ENCODE results near the gene ZEB2.
A peak's percentile ranks its signal among the peaks of the same experiment; 100 is the strongest.

The ZEB2 gene

GRCh38 chr2:144526831-144527230 lies 6.9 kb upstream of the ZEB2 start:
- DNase-seq, result no peak

GRCh38 chr2:144524118-144525009 lies 4.4 kb upstream of the ZEB2 start:
- DNase-seq, result no peak

- DNase-seq, result no peak
These were observed 3.7 kb upstream of the ZEB2 start for GRCh38 chr2:144523596-144524117.

GRCh38 chr2:144522897-144523595 lies 3.1 kb upstream of the ZEB2 start:
- DNase-seq, result no peak

GRCh38 chr2:144522176-144522896 lies 2.4 kb upstream of the ZEB2 start:
- DNase-seq, result no peak

- DNase-seq, result no peak
These were observed 1.8 kb upstream of the ZEB2 start for GRCh38 chr2:144521686-144522085.

- DNase-seq, result no peak
These were observed 1.0 kb upstream of the ZEB2 start for GRCh38 chr2:144520756-144521487.

GRCh38 chr2:144519597-144519933 lies 354 bp downstream of the ZEB2 start:
- no peak for DNase-seq

GRCh38 chr2:144518748-144519596 lies 947 bp downstream of the ZEB2 start:
- no peak for DNase-seq

GRCh38 chr2:144517866-144518747 lies 1.8 kb downstream of the ZEB2 start:
- DNase-seq, result no peak

GRCh38 chr2:144516981-144517865 lies 2.7 kb downstream of the ZEB2 start:
- peak; percentile 66 for DNase-seq

- DNase-seq, result peak; percentile 37
These were observed 3.4 kb downstream of the ZEB2 start for GRCh38 chr2:144516411-144516980.

GRCh38 chr2:144515696-144516410 lies 4.1 kb downstream of the ZEB2 start:
- peak; percentile 51 for DNase-seq

GRCh38 chr2:144515099-144515695 lies 4.7 kb downstream of the ZEB2 start:
- DNase-seq, result no peak

GRCh38 chr2:144514616-144515091 lies 5.3 kb downstream of the ZEB2 start:
- no peak for DNase-seq

- DNase-seq, result no peak
These were observed 6.4 kb downstream of the ZEB2 start for GRCh38 chr2:144513388-144514101.

- no peak for DNase-seq
These were observed 7.0 kb downstream of the ZEB2 start for GRCh38 chr2:144512891-144513351.

All from activated T-cell treated with anti-CD3 and anti-CD28 coated beads, Interleukin-2, amount 50 U/mL, for 1 hour (primary cell).